HCT116 (cell line): ENCODE data around the gene YIPF3.

ENCODE experiments used
- CBX3 ChIP-seq: IDR thresholded peaks from 2 replicates; pipeline ENCODE4 v1.6.1; 2012; ENCODE audit warnings: low read depth
- CTCF ChIP-seq, 3 experiments: fragments of 200-600 bp in 1 of 3; sonication (generic) in 1 of 3; IDR thresholded peaks in 2 of 3; conservative IDR thresholded peaks in 1 of 3; 2 replicates each; pipeline ENCODE4 v1.5.1; 2012 to 2017; ENCODE audit warnings: low read depth in 2 of 3, low read length in 2 of 3, antibody characterized with exemption in 1 of 3, borderline replicate concordance in 1 of 3, control low read depth in 1 of 3, mild to moderate bottlenecking in 1 of 3, mixed read lengths in 1 of 3, mixed run types in 1 of 3, moderate library complexity in 1 of 3; ENCODE audit not compliant: insufficient read depth in 1 of 3
- EZH2 ChIP-seq: fragments of 200-600 bp; sonication (generic); IDR thresholded peaks from 2 replicates; pipeline ENCODE4 v1.6.1; 2017; ENCODE audit warnings: antibody characterized with exemption, mixed run types
- MAX ChIP-seq: IDR thresholded peaks from 2 replicates; pipeline ENCODE4 v1.6.1; 2012
- POLR2A ChIP-seq: IDR thresholded peaks from 2 replicates; pipeline ENCODE4 v1.7.0; 2011; ENCODE audit warnings: borderline replicate concordance; ENCODE audit not compliant: insufficient read depth, insufficient read length; ENCODE audit errors: extremely low read depth

GRCh38 chr6:43493833-43494232 is 22.9 kb downstream of the YIPF3 start:
- TF ChIP-seq CBX3 (no peak), MAX (no peak), POLR2A (no peak), EZH2 (no peak), CTCF (IDR thresholded peaks at IDR 0.05 in 2 of 3, conservative IDR thresholded peaks at IDR 0.05 in 1 of 3; ENCODE audit: borderline replicate concordance in 1 of 3, insufficient read depth in 1 of 3, low read depth in 2 of 3, low read length in 2 of 3) (no peak)
